H4 (cell line): ENCODE measurements around the gene KCNQ1OT1. TPM values are rescaled to one million over a fixed set of nuclear protein-coding genes. Genes with fewer than 3 reads are reported as not detected.
A peak's percentile ranks its signal among the peaks of the same experiment; 100 is the strongest.

ENCODE experiments used
- DNase-seq: peaks from one replicate; pipeline ENCODE4 v3.0.0-alpha.2; 2015; ENCODE audit warnings: low spot score
- total RNA-seq: library from RNA; depleted of rRNA; stranded (reverse); fragments of >200 nt; shearing (Covaris generic); gene quantifications from 2 replicates; pipeline ENCODE4 v1.2.3, GENCODE V29; 2014; rRNA removed

The KCNQ1OT1 gene
- 0.14 and 0.17 TPM in 2 replicates for total RNA-seq

DNA sequence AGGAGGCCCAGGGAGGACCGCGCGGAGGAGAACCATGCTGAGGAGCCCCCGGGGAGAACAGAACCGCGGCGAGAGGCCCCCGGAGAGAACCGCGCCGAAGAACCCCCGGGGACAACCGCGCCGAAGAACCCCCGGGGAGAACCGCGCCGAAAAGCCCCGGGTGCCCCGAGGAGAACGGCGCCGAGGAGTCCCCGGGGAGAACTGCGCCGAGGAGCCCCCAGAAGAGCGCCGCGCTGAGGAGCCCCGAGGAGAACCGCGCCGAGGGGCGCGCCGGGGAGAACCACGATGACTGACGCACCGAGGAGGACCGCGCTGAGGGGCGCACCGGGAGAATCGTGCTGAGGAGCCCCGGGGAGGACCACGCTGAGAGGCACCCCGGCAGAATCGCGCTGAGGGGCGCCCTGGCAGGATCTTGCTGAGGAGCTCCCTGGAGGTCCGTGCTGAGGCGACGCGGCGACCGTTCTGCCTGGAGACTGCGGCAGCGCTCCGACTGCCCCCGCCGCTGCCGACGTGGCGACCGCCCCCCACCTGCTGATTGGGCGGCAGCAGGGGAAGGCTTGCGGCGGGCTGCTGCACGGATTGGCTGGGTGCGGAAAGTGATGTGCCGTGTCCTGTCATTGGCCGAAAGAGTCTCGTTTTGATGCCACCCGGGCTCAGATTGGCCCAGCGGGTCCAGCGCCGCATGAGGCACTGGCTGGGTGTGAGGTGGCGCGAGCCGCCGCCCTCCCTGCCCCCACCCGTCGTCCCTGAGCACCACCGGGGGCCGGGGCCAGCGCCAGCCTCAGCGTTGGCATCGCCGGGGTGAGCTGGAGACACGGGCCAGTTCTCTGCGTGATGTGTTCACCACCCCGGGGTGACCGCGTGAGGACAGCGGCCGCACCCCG, at the start of gene KCNQ1OT1:
Gene KCNQ1OT1, minus strand, starts transcription at position 464 of the 884 bp plus-strand sequence.
- DNase-seq: peak; percentile 97

DNA sequence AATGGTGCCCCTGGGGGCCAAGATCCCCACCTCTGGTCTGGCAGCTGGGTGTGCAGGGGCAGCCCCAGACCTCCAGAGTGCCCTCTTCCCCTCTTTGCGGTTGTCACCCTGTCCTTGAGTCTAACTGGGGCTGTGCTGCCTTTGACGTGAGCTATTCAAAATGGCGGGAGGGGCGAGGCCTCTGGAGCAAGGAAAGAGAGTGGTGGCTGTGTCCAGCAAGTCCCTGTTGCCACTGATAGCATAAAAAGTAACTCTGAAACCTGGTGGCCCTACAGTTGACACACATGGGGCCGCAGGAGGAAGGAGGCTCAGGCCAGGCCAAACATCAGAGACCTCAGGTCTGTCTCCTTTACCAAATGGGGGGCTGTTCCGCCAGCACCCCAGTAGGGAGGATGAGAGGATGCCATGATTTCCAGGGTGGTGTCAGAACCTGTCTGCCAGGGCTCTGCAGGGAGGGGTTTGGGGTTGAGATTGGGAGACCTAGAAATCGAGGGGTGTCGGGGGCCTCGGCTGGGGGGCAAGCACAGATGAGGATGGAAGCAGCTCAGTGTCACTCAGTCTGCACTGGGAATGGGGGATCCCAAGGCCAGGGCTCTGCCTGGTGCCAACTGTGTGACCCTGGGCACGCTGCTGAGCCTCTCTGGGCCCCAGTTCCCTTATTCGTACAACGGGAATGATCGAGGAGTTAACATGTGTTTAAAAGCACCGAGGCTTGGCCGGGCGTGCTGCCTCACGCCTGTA, 49.2 kb upstream of the KCNQ1OT1 start:
- no peak for DNase-seq

DNA sequence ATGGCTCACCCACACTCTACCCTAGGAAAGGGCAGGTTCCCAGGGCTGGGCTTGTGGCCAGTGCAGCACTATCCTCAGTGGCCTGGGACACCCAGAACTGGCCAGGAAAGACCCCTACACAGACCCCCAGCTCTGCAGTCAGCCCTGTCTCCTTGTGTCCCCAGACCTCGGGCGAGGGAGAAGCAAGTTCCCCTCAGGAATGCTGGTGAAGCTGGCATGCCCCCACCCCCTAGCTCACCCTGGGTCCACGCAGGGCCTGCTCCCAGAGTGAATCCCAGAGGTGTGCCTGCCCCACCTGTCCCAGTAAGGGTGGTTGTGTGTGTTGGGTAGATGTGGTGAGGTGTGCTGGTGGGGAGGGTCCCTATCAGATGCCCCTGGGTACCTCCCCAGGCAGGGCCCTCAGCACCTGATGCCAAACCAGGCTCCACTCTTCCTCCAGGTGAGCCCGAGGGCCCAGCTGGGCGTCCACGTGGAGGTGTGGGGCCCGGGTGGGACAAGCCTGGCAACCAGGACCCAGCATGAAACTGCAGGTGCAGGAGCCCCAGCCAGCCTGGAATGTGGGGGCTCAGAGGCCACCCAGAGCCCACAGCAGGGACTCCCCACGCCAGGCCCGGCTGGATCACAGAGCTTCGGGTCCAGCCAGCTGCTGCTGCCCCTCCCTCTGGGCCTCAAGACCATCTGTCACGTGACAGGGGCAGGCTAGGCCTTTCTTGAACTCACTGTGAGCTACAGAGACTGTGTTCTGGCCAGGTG, 48.4 kb upstream of the KCNQ1OT1 start:
- no peak for DNase-seq

GRCh38 chr11:2747248-2748027, 47.6 kb upstream of the KCNQ1OT1 start:
- no peak for DNase-seq

DNA sequence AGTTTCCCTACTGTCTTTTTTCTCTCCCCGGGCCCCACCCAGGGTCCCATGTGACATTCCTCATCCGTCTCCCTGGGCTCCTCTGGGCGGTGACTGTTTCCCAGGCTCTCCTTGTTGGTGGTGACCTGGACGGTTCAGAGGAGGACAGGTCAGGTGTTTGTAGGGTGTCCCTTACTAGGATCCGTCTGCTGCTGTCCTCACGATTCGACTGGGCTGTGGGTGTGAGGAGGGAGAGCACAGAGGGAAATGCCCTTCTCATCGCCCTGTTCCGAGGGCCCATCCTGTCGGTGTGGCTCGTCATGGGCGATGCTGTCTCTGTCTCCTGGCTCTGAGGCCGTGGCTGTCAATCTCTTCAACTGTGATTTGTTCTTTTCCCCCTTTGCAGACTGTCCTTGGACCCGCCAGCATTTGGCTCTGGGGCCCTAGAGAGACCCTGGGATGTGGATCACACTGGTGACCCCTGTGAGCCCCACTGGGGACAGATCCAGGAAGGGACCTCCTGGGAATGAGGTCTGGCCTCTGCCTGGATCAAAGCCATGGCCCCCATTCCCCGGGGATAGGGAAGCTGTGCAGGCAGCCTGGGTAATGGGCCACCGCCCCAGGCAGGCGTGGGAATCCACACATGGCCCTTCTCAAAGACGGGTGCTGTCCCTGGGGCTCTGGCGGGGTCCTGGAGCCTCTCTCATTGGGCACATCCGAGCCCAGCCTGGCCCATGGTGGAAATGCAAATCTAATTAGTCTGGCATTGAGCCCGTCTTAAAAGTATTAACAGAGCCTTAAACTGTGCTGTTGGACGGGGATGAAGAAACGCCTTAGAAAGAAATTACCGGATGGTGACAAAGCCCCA, 46.8 kb upstream of the KCNQ1OT1 start:
- DNase-seq: no peak

DNA sequence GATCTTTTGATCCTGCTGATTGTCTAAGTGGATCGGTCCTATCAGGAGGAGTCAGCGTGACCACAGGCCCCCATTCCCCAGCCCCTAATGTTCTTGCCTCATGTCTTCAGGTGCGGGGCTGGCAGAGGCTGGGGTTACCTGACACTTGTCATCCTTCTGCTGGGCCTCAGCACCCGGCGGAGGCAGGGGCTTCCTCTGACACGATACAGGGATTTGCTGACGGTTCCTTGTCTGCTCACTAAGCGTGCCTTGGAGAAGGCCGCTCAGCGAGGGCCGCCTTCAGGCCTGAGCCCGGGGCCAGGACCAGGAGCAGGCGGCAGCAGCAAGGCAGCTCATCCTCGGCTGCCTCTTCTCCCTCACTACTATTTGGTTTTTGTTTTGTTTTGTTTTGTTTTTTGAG, 45.7 kb upstream of the KCNQ1OT1 start:
- no peak for DNase-seq

DNA sequence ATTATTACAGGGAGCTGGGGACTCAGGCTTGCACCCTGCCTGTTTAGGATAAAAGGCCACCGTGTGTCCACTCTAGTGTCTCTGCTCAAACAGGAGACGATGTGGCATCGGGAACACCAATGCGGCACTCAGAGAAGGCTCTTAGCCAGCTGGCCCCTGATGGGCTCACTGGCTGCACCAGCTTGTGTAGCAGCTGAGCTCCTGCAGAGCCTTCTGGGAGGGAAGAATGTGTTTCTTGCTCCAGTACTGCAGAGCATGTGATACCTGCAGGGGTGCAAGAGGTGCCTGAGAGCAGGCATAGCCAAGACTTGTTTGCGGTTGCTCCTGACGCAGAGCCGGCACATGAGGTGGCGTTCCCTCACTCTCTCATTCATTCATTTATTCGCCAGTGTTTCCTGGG, 44.4 kb upstream of the KCNQ1OT1 start:
- DNase-seq: no peak

DNA sequence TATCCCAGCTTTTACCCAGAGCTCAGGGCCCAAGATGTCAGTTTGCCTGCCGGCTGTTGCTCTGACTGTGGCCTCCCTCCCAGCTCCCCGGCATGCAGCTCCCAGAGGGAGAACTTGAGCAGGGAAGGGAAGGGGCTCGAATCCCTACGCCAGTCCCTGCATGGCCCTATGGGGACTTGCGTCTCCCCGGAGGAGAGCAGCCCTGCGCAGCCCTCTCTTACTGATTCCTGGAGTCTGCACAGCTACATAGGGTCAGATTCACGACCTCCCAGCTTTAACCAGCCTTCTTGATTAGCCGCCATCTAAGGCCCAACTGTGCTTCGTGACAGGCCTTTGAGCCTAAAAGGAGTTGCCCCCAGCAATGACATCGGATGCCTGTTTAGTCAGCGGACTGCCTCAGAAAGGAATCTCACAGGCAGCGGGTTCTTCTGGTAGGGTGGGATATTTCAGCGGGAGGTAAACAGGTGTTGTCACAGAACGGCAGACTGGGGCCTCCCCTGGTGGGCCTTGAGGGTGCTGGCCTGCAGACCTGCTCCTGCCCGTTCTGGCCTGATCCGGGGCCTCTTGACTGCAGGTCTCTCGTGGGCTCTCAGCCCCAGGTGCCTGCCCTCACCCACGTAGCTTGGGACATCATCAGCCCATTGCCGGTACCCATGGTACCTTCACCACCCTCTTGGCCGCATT, 43.8 kb upstream of the KCNQ1OT1 start:
- DNase-seq: no peak

GRCh38 chr11:2742611-2743426, 43.0 kb upstream of the KCNQ1OT1 start:
- DNase-seq: no peak

- no peak for DNase-seq
Observed at GRCh38 chr11:2742201-2742600, 42.4 kb upstream of the KCNQ1OT1 start.

DNA sequence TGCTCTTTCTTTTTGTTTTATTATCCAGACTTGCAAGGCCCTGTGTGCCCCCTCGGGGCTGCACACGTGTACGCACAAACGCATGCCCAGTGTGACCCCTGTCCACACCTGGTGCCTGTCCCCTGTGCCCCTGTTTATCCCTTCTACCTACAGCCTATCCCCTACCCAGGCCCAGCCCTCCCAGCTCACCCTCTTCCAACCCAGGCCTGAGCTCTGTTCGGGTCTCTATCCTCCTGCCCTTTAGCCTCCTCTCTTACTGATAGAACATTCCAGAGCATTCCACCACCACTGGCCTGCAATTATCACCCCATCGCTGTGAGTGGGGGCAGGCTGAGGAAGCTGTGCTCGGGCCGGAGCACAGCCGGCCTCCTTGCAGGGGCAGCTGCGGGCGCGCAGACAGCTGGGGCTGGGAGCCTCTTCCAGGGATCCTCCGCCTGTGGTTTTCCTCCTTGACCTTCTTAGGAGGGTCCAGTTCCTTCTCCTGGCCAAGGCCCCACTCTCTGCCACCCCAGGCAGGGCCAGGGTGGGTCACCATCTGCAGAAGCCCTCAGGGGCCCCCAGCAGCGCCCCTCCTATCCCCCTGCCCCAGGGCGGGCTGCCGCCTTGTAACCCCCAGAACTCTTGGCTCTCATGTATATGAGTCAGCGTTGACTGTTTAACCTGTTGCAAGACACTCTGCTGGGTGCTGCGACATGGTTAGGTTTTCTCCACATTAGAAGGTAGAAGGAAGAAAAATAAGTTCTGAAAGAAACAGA, 41.8 kb upstream of the KCNQ1OT1 start:
- DNase-seq: peak; percentile 41

GRCh38 chr11:2741006-2741376, 41.2 kb upstream of the KCNQ1OT1 start:
- DNase-seq: no peak

GRCh38 chr11:2740275-2740940, 40.6 kb upstream of the KCNQ1OT1 start:
- no peak for DNase-seq

GRCh38 chr11:2739531-2740274, 39.9 kb upstream of the KCNQ1OT1 start:
- DNase-seq: no peak

DNA sequence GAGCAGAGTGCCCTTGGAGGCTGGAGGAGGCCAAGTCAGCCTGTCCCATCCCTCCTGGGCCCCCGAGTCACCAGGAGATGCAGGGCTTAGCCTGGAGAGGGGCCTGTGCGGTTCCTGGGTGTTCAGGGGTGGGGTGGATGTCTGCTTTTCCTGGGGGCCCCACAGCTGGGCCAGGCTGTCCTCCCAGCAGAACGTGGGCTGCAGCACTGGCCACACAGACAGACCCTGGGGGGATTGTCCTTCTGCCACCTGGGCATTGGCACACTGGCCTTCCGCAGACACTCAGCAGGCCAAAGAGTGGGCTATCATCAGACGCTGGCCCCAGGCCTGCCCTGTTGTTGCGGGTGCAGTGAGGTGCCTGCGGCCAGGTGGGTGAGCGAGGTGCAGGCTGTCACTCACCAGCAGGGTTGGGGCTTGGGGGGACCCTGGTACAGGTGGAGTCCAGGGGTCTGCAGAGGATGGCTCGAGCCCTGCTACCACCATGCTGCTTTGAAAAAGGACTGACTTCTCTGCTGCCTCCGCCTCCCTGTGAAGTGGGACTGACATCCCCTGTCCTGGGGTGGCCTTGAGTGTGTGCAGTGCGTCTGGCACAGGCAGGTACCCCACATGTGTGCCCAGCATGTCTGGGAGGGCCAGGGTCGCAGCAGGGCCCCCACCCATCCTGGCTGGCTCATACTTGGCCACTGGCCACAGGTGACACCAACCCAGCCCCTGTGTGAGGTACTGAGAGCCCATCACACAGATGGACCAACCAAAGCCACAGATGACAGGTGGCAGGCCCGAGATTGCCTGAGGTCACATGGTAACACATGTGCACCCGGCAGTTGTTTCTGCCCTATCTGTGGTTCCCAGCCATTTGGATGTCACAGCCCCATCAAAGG, 39.0 kb upstream of the KCNQ1OT1 start:
- DNase-seq: no peak

DNA sequence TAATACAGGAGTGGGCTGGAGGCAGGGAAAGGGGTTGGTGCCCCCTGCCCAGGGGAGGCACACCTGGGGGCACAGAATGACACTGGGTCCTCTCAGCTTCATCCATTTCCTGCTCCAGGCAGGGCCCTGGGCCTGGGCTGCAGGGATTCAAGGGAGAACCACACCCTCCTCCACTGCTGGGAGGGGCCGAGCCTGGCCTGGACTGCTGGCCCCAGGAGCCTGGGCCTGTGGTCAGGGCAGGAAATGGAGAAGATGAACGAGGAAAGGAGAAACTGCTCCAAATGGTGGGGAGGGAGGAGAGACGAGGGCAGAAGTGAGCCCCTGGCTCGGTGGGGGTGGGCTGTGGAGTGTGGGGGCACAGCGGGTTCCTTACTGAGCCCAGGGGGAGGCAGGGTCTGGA, 38.1 kb upstream of the KCNQ1OT1 start:
- peak; percentile 64 for DNase-seq
